ENCODE results near the gene NEK7.

NEK7 gene

GRCh38 chr1:198320759-198321158 lies 164.0 kb downstream of the NEK7 start:
- H3K27ac ChIP-seq = no peak overlapping the region
- TF ChIP-seq CTCF (conservative IDR thresholded peaks at IDR 0.05) (no peak), ZFX (IDR thresholded peaks at IDR 0.05) (no peak)

- TF ChIP-seq ZFX (IDR thresholded peaks at IDR 0.05) (no peak), CTCF (conservative IDR thresholded peaks at IDR 0.05) (no peak)
- H3K27ac ChIP-seq = no peak overlapping the region
Observed at GRCh38 chr1:198326232-198326631, 169.4 kb downstream of the NEK7 start.

GRCh38 chr1:198326915-198327314 lies 170.1 kb downstream of the NEK7 start:
- no peak overlapping the region for H3K27ac ChIP-seq

GRCh38 chr1:198328458-198329032 lies 171.7 kb downstream of the NEK7 start:
- H3K27ac ChIP-seq = no peak overlapping the region
- TF ChIP-seq CTCF (conservative IDR thresholded peaks at IDR 0.05) (no peak), ZFX (IDR thresholded peaks at IDR 0.05) (no peak)

More at GRCh38 chr1:198326915-198327314, 170.1 kb downstream of the NEK7 start:
- TF ChIP-seq ZFX (IDR thresholded peaks at IDR 0.05) = no peak
- TF ChIP-seq CTCF (conservative IDR thresholded peaks at IDR 0.05) = no peak

- H3K27ac ChIP-seq = no peak overlapping the region
- TF ChIP-seq ZFX (IDR thresholded peaks at IDR 0.05) = no peak
Observed at GRCh38 chr1:198330982-198331615, 174.3 kb downstream of the NEK7 start.

GRCh38 chr1:198333744-198334143 lies 176.9 kb downstream of the NEK7 start:
- TF ChIP-seq CTCF (conservative IDR thresholded peaks at IDR 0.05) (no peak), ZFX (IDR thresholded peaks at IDR 0.05) (no peak)
- H3K27ac ChIP-seq = no peak overlapping the region

GRCh38 chr1:198335663-198336062 lies 178.9 kb downstream of the NEK7 start:
- TF ChIP-seq CTCF (conservative IDR thresholded peaks at IDR 0.05) = no peak
- no peak for TF ChIP-seq ZFX (IDR thresholded peaks at IDR 0.05)
- H3K27ac ChIP-seq = no peak overlapping the region

- no peak overlapping the region for H3K27ac ChIP-seq
- TF ChIP-seq ZFX (IDR thresholded peaks at IDR 0.05) = no peak
- TF ChIP-seq CTCF (conservative IDR thresholded peaks at IDR 0.05) = no peak
Observed at GRCh38 chr1:198337886-198338285, 181.1 kb downstream of the NEK7 start.

Data from C4-2B (cell line).